Astrocyte of the hippocampus (primary cell): ENCODE measurements around the gene IVD.

ENCODE experiments used
- DNase-seq: peaks from one replicate; pipeline ENCODE4 v3.0.0; 2011; ENCODE audit warnings: low read depth, low spot score

Gene IVD

GRCh38 chr15:40414816-40415215 lies 9.2 kb downstream of the IVD start:
- no peak for DNase-seq

GRCh38 chr15:40415226-40415625 lies 9.6 kb downstream of the IVD start:
- DNase-seq, result no peak

GRCh38 chr15:40416056-40416455 lies 10.5 kb downstream of the IVD start:
- no peak for DNase-seq

- no peak for DNase-seq
These were observed 12.5 kb downstream of the IVD start for GRCh38 chr15:40418126-40418525.

- no peak for DNase-seq
These were observed 14.6 kb downstream of the IVD start for GRCh38 chr15:40420071-40420713.

- DNase-seq, result no peak
These were observed 15.2 kb downstream of the IVD start for GRCh38 chr15:40420793-40421192.

GRCh38 chr15:40421246-40422157 lies 15.9 kb downstream of the IVD start:
- peak; percentile 83 for DNase-seq

GRCh38 chr15:40424483-40425115 lies 19.0 kb downstream of the IVD start:
- DNase-seq, result no peak

- no peak for DNase-seq
These were observed 20.1 kb downstream of the IVD start for GRCh38 chr15:40425681-40426080.

GRCh38 chr15:40427188-40427587 lies 21.6 kb downstream of the IVD start:
- no peak for DNase-seq

- DNase-seq, result no peak
These were observed 22.6 kb downstream of the IVD start for GRCh38 chr15:40428185-40428584.

GRCh38 chr15:40429068-40429710 lies 23.6 kb downstream of the IVD start:
- DNase-seq, result no peak

- DNase-seq, result no peak
These were observed 24.7 kb downstream of the IVD start for GRCh38 chr15:40430271-40430805.

- no peak for DNase-seq
These were observed 29.6 kb downstream of the IVD start for GRCh38 chr15:40435023-40435709.

GRCh38 chr15:40435710-40436089 lies 30.1 kb downstream of the IVD start:
- DNase-seq, result no peak

- DNase-seq, result no peak
These were observed 30.7 kb downstream of the IVD start for GRCh38 chr15:40436116-40436891.

- no peak for DNase-seq
These were observed 31.5 kb downstream of the IVD start for GRCh38 chr15:40436892-40437751.

- no peak for DNase-seq
These were observed 32.4 kb downstream of the IVD start for GRCh38 chr15:40437752-40438687.
